Epithelial cell of prostate (primary cell): ENCODE results near the gene CYP27B1.
"Not testable (repeated sequence)": the region's sequence is repeated elsewhere in the genome, so short reads cannot be mapped to it uniquely, and the experiment has no call there.

ENCODE experiments used
- DNase-seq: peaks from one replicate; pipeline ENCODE4 v3.0.0-alpha.2; 2011; ENCODE audit warnings: low read depth, low spot score
- H3K27ac ChIP-seq: fragments of 450-650 bp; 2 replicates; pipeline ENCODE4 v1.5.1; 2017; ENCODE audit warnings: mild to moderate bottlenecking

Gene CYP27B1

GRCh38 chr12:57783861-57784260 lies 17.0 kb upstream of the CYP27B1 start:
- H3K27ac ChIP-seq = no peak overlapping the region
- no peak for DNase-seq

- no peak for DNase-seq
- H3K27ac ChIP-seq = no peak overlapping the region
Observed at GRCh38 chr12:57783466-57783801, 16.6 kb upstream of the CYP27B1 start.

- peak within 1 kb of the TSS; percentile 23 for H3K27ac ChIP-seq
- peak; percentile 67 for DNase-seq
Observed at GRCh38 chr12:57782608-57783465, 16.0 kb upstream of the CYP27B1 start, which contains the start of gene TSFM. TSS of gene TSFM (plus strand) at chr12:57782787. CDS start at chr12:57782802, 15 bp downstream.

GRCh38 chr12:57782243-57782607 lies 15.3 kb upstream of the CYP27B1 start:
- DNase-seq = no peak
- H3K27ac ChIP-seq = no peak overlapping the region

- H3K27ac ChIP-seq = no peak overlapping the region
Observed at GRCh38 chr12:57781801-57782200, 14.9 kb upstream of the CYP27B1 start.

GRCh38 chr12:57781244-57781643 lies 14.4 kb upstream of the CYP27B1 start:
- DNase-seq = no peak
- no peak overlapping the region for H3K27ac ChIP-seq

More at GRCh38 chr12:57781801-57782200, 14.9 kb upstream of the CYP27B1 start:
- no peak for DNase-seq

GRCh38 chr12:57780284-57780897 lies 13.5 kb upstream of the CYP27B1 start:
- no peak for DNase-seq
- H3K27ac ChIP-seq = no peak overlapping the region

- H3K27ac ChIP-seq = no peak overlapping the region
- no peak for DNase-seq
Observed at GRCh38 chr12:57779736-57780135, 12.9 kb upstream of the CYP27B1 start.

- H3K27ac ChIP-seq = no peak overlapping the region
- DNase-seq = no peak
Observed at GRCh38 chr12:57777911-57778310, 11.0 kb upstream of the CYP27B1 start.

GRCh38 chr12:57777367-57777766 lies 10.5 kb upstream of the CYP27B1 start:
- no peak for DNase-seq
- H3K27ac ChIP-seq = no peak overlapping the region

- no peak for DNase-seq
- no peak overlapping the region for H3K27ac ChIP-seq
Observed at GRCh38 chr12:57776247-57776587, 9.3 kb upstream of the CYP27B1 start.

GRCh38 chr12:57775563-57776246 lies 8.8 kb upstream of the CYP27B1 start:
- no peak overlapping the region for H3K27ac ChIP-seq
- no peak for DNase-seq

GRCh38 chr12:57775044-57775443 lies 8.2 kb upstream of the CYP27B1 start:
- no peak for DNase-seq
- no peak overlapping the region for H3K27ac ChIP-seq

- H3K27ac ChIP-seq, DNase-seq: not testable (repeated sequence)
Observed at GRCh38 chr12:57774634-57775033, 7.8 kb upstream of the CYP27B1 start.

GRCh38 chr12:57772429-57773322 lies 5.8 kb upstream of the CYP27B1 start, which contains the start of gene EEF1AKMT3:
TSS of gene EEF1AKMT3 (plus strand) at chr12:57772614. CDS start at chr12:57772725, 111 bp downstream.
- H3K27ac ChIP-seq = peak within 1 kb of the TSS; percentile 82
- no peak for DNase-seq

- DNase-seq = peak; percentile 83
Observed at GRCh38 chr12:57771873-57772428, 5.1 kb upstream of the CYP27B1 start, which contains the start of gene METTL1. TSS of gene METTL1 (minus strand) at chr12:57772105. CDS start at chr12:57772083, 22 bp downstream.

GRCh38 chr12:57771236-57771872 lies 4.5 kb upstream of the CYP27B1 start:
- DNase-seq = peak; percentile 59
- H3K27ac ChIP-seq = peak overlapping the region; percentile 82

More at GRCh38 chr12:57771873-57772428, 5.1 kb upstream of the CYP27B1 start, which contains the start of gene METTL1:
- H3K27ac ChIP-seq = peak within 1 kb of the TSS; percentile 82

GRCh38 chr12:57770734-57771133 lies 3.9 kb upstream of the CYP27B1 start:
- peak overlapping the region; percentile 82 for H3K27ac ChIP-seq

GRCh38 chr12:57769594-57769993 lies 2.7 kb upstream of the CYP27B1 start:
- DNase-seq = no peak
- H3K27ac ChIP-seq = no peak overlapping the region

More at GRCh38 chr12:57770734-57771133, 3.9 kb upstream of the CYP27B1 start:
- no peak for DNase-seq
